ENCODE data around the gene SRR.

SRR gene

DNA sequence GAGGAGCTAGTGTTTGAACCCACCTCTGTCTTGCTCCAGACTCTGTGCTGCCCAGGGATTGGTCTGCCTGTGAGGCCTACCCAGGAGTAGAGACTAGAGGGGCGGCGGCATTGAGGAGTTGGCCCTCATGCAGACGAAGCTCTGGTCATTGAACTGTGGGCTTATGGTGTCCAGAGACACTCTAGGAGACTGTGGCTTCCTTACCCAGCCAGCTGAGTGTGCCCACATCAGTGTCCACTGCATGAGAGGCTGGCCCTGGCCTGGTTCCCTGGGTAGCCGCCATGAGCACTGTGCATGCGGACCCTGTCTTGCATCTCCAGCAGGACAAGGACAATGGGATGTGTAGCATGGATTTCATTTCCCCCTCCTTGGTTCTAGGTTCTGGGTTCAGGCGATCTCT, 47.5 kb downstream of the SRR start:
- H3K4me1 Mint-ChIP-seq = no peaks in the 10 kb centered on the region
- ATAC-seq = no peak
- no peaks in the 10 kb centered on the region for H3K27me3 Mint-ChIP-seq
- H3K9me3 Mint-ChIP-seq = no peaks in the 10 kb centered on the region
- H3K27ac Mint-ChIP-seq = no peak overlapping the region
- H3K4me3 Mint-ChIP-seq = no peak overlapping the region
- no peaks in the 10 kb centered on the region for H3K36me3 Mint-ChIP-seq

GRCh38 chr17:2354311-2354710, 50.6 kb downstream of the SRR start:
- Mint-ChIP-seq H3K4me1 (no peaks in the 10 kb centered on the region), H3K4me3 (no peak overlapping the region), H3K27me3 (no peaks in the 10 kb centered on the region), H3K9me3 (no peaks in the 10 kb centered on the region), H3K27ac (no peak overlapping the region), H3K36me3 (no peaks in the 10 kb centered on the region)
- no peak for ATAC-seq

DNA sequence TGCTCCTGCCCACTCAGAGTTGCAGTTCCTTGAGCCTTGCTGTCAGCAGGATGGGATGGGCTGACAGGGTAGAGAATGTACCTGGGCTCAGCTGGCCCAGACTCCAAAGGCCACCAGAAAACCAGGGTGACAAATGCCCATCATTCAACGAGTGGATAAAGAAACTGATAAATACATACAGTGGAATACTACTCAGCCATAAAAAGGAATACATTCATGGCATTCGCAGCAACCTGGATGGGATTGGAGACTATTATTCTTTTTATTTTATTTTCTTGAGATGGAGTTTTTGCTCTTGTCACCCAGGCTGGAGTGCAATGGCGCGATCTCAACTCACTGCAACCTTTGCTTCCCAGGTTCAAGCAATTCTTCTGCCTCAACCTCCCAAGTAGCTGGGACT, 53.5 kb downstream of the SRR start:
- Mint-ChIP-seq H3K27ac (no peak overlapping the region), H3K9me3 (no peaks in the 10 kb centered on the region), H3K4me1 (no peaks in the 10 kb centered on the region), H3K27me3 (no peaks in the 10 kb centered on the region), H3K36me3 (peaks cover 18% of the 10 kb centered on the region), H3K4me3 (no peak overlapping the region)
- ATAC-seq = no peak

DNA sequence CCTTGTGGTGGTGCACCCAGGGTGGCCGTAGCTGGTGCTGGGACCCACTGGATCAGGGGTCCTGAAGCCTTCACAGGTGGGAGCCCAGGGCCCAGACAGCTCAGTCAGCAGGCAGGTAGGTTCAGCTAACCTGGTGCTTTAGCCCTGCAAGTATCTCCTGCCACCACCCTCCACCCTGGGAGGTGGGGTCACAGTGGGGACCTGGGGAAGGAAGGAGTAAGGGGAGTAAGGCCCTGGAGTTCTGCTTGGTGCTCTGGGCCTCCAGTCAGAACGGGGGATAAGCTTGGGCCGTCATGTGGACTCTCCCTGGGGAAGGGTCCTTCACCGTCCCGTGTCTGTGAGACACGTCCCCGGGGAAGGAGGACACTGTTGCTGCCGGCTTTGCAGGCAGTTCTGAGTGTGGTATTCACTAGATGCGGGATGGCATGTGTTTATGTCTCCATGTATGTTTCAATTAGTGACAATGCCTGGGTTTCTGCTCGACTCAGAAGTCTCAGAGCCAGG, 54.2 kb downstream of the SRR start:
- no peaks in the 10 kb centered on the region for H3K27me3 Mint-ChIP-seq
- H3K4me3 Mint-ChIP-seq = no peak overlapping the region
- no peaks in the 10 kb centered on the region for H3K4me1 Mint-ChIP-seq
- no peaks in the 10 kb centered on the region for H3K9me3 Mint-ChIP-seq
- ATAC-seq = no peak
- H3K27ac Mint-ChIP-seq = no peak overlapping the region
- H3K36me3 Mint-ChIP-seq = peaks cover 26% of the 10 kb centered on the region

DNA sequence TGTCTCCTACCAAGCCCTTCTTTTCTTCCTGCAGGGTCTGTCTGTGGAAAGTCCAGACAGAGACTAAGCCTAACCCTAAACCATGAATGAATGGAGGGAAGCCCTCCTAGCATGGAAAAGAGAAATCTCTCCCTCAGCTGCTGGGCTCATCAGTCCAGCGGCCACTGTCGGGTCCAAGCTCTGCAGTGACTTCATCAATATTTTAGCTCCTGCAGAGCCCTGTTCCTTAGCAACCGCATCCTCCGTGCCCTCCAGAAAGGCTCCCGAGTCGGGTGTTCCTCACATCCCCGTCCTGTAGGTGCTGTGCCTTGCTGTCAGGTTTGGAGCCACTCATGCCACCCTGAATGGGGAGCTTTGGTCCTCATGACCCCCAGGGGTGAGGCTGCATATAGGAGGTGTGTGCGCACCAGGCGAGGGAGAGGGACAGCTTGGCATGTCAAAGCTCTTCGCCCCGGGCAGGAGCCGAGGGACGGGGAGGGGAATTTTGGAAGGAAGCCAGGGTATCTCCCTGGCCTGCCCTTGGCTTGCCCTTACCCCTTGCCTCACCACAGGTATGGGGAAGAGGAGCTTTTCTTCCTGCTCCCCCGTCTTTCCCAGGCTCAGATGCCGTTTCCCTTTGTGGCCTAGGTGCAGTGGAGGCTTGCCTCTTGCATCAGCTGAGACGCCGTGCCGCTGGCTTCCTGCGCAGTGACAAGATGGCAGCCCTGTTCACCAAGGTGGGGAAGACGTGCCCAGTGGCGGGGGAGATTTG, 57.4 kb downstream of the SRR start:
- Mint-ChIP-seq H3K27me3 (no peaks in the 10 kb centered on the region), H3K36me3 (peaks cover 45% of the 10 kb centered on the region), H3K27ac (no peak overlapping the region), H3K4me3 (no peak overlapping the region), H3K9me3 (no peaks in the 10 kb centered on the region), H3K4me1 (no peaks in the 10 kb centered on the region)
- ATAC-seq = no peak

- no peaks in the 10 kb centered on the region for H3K4me1 Mint-ChIP-seq
- no peaks in the 10 kb centered on the region for H3K9me3 Mint-ChIP-seq
- no peak overlapping the region for H3K27ac Mint-ChIP-seq
- no peaks in the 10 kb centered on the region for H3K27me3 Mint-ChIP-seq
- no peak for ATAC-seq
- H3K4me3 Mint-ChIP-seq = no peak overlapping the region
- peaks cover 50% of the 10 kb centered on the region for H3K36me3 Mint-ChIP-seq
Measured at GRCh38 chr17:2362016-2362415, 58.3 kb downstream of the SRR start.

DNA sequence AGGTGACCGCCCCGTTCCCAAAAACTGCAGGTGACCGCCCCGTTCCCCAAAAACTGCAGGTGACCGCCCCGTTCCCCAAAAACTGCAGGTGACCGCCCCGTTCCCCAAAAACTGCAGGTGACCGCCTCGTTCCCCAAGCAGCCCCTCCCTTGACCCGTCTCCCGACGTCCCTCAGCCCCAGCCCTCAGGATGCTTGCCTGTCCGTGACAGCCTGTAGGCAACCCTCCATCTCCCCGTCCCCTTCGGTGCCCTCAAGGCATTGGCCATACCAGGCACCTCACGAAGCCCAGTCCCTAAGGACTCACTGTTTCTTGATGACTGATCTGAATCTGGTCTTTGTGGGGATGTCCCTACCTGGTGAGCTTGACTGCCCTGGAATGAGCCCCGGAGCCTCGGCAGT, 58.7 kb downstream of the SRR start:
- peaks cover 54% of the 10 kb centered on the region for H3K36me3 Mint-ChIP-seq
- H3K27ac Mint-ChIP-seq = no peak overlapping the region
- H3K4me3 Mint-ChIP-seq = no peak overlapping the region
- no peaks in the 10 kb centered on the region for H3K9me3 Mint-ChIP-seq
- no peaks in the 10 kb centered on the region for H3K27me3 Mint-ChIP-seq
- no peaks in the 10 kb centered on the region for H3K4me1 Mint-ChIP-seq
- no peak for ATAC-seq

- Mint-ChIP-seq H3K27ac (no peak overlapping the region), H3K4me3 (no peak overlapping the region), H3K9me3 (no peaks in the 10 kb centered on the region), H3K36me3 (peaks cover 55% of the 10 kb centered on the region), H3K27me3 (no peaks in the 10 kb centered on the region), H3K4me1 (no peaks in the 10 kb centered on the region)
- ATAC-seq = no peak
Measured at GRCh38 chr17:2362881-2363280, 59.1 kb downstream of the SRR start.

DNA sequence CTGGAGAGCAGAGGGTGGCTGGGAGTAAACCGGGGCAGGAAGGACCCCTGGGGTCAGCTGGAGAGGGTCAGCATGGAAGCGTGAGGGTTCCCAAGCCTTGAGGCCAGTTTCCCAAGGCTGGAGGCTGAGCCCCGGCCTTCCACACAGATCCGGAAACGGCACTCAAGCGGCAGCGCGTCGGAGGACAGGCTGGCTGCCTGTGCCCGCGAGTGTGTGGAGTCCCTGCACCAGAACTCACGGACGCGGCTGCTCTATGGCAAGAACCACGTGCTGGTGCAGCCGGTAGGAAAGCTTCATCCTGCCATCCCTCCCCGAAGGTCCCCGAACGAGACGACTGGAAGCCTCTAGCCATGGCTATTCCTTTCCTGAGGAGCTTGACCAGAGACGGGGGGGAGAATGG, 59.6 kb downstream of the SRR start:
- no peaks in the 10 kb centered on the region for H3K4me1 Mint-ChIP-seq
- no peak overlapping the region for H3K4me3 Mint-ChIP-seq
- no peak overlapping the region for H3K27ac Mint-ChIP-seq
- H3K27me3 Mint-ChIP-seq = no peaks in the 10 kb centered on the region
- ATAC-seq = no peak
- peaks cover 55% of the 10 kb centered on the region for H3K36me3 Mint-ChIP-seq
- no peaks in the 10 kb centered on the region for H3K9me3 Mint-ChIP-seq

GRCh38 chr17:2363851-2364762, 60.4 kb downstream of the SRR start:
- Mint-ChIP-seq H3K9me3 (no peaks in the 10 kb centered on the region), H3K4me1 (no peaks in the 10 kb centered on the region), H3K27ac (no peak overlapping the region), H3K36me3 (peaks cover 55% of the 10 kb centered on the region), H3K4me3 (no peak overlapping the region), H3K27me3 (no peaks in the 10 kb centered on the region)
- ATAC-seq = no peak

GRCh38 chr17:2364763-2365116, 61.0 kb downstream of the SRR start:
- peaks cover 55% of the 10 kb centered on the region for H3K36me3 Mint-ChIP-seq
- H3K9me3 Mint-ChIP-seq = no peaks in the 10 kb centered on the region
- no peaks in the 10 kb centered on the region for H3K27me3 Mint-ChIP-seq
- no peak overlapping the region for H3K4me3 Mint-ChIP-seq
- ATAC-seq = no peak
- no peak overlapping the region for H3K27ac Mint-ChIP-seq
- no peaks in the 10 kb centered on the region for H3K4me1 Mint-ChIP-seq

- H3K27ac Mint-ChIP-seq = no peak overlapping the region
- no peaks in the 10 kb centered on the region for H3K27me3 Mint-ChIP-seq
- H3K9me3 Mint-ChIP-seq = no peaks in the 10 kb centered on the region
- no peaks in the 10 kb centered on the region for H3K4me1 Mint-ChIP-seq
- ATAC-seq = no peak
- H3K36me3 Mint-ChIP-seq = peaks cover 58% of the 10 kb centered on the region
- H3K4me3 Mint-ChIP-seq = no peak overlapping the region
Measured at GRCh38 chr17:2365132-2365531, 61.4 kb downstream of the SRR start.

GRCh38 chr17:2366747-2367494, 63.2 kb downstream of the SRR start:
- no peak for ATAC-seq
- Mint-ChIP-seq H3K4me3 (no peak overlapping the region), H3K27me3 (no peaks in the 10 kb centered on the region), H3K27ac (no peak overlapping the region), H3K36me3 (peaks cover 45% of the 10 kb centered on the region), H3K9me3 (no peaks in the 10 kb centered on the region), H3K4me1 (no peaks in the 10 kb centered on the region)

GRCh38 chr17:2368359-2368758, 64.6 kb downstream of the SRR start:
- Mint-ChIP-seq H3K27ac (no peak overlapping the region), H3K9me3 (no peaks in the 10 kb centered on the region), H3K4me1 (no peaks in the 10 kb centered on the region), H3K4me3 (no peak overlapping the region), H3K27me3 (no peaks in the 10 kb centered on the region), H3K36me3 (peaks cover 39% of the 10 kb centered on the region)
- ATAC-seq = no peak

DNA sequence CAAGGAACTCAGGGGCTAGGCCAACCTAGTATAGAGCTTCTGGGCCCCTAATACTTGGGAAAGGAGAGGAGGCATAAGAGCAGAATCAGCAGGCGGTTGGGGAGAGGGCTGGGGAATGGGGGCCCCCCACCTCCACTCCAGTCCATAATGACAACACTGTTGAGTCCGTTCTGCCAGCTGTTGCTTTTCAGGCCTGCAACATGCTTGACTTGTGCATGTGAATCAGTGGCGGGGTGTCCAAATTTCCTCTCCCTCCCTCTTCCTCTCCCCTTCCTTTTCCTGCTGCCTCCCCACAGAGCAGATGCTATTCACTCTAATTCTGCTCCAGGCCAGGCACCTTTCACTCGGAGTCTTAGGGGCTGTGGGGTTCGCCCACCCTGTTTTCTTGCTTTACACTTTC, 65.3 kb downstream of the SRR start:
- ATAC-seq = no peak
- H3K36me3 Mint-ChIP-seq = peaks cover 35% of the 10 kb centered on the region
- H3K4me3 Mint-ChIP-seq = no peak overlapping the region
- no peak overlapping the region for H3K27ac Mint-ChIP-seq
- H3K4me1 Mint-ChIP-seq = no peaks in the 10 kb centered on the region
- no peaks in the 10 kb centered on the region for H3K27me3 Mint-ChIP-seq
- no peaks in the 10 kb centered on the region for H3K9me3 Mint-ChIP-seq
